ENCODE measurements around the gene MAD1L1. TPM values are rescaled to one million over a fixed set of nuclear protein-coding genes. Genes with fewer than 3 reads are reported as not detected.

The MAD1L1 gene
- total and polyA plus RNA-seq, 2 of the 13 experiments (the other 11 are each of a cell fraction or from before 2014, with no cell fraction given): 17.4 to 64.7 TPM

DNA sequence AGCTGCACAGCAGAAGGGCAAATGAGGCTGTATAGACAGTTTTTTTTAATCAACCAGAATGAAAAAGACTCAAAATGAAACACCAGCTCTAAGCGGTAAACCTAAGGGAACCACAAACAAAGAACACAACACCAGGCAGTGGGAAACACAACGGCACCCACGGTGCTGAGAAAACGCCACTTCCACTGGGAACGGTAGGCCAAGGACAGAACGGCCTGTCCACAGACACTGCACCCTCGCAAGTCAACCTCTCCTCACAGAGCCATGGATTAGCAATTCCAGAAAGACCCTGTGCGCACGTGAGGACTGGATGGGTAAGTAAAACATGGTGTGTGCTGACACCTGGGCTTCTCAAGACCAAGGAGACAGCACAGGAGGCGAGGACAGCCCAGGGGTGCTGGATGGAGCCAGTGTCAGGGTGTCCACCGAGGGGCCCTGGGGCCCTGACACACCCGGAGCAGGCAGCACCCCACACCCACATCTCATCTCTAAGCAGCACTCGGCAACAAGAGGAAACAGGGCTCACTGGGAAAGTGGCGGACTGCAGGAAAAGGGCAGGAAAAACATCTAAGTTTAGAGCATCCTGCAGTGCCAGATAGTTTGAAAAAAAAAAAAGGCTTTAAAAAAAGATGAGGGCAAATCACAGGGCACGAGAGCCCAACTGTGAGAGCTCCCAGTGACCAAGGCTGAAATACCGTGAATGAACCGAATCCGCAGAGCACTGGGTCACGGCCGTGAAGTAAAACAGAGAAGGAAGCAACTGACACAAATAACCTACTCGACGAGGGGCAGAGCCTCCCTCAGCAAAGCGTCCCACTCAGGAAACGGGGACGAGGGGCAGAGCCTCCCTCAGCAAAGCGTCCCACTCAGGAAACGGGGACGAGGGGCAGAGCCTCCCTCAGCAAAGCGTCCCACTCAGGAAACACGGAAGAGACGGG is 120.2 kb downstream of the MAD1L1 start:
- in situ Hi-C loops (cut with HindIII; ENCODE audit: extremely low pct_ligation_motif_present, low pct_unique_long_range_greater_than_20kb) (no loop called here), intact Hi-C loops (cut with micrococcal nuclease; ENCODE audit: unreplicated experiment) (no loop called here)
- no peak for ATAC-seq
- ChIA-PET POLR2A (no interaction called here), CTCF (ENCODE audit: low intra/inter-chr PET ratio, low total read pairs) (no interaction called here)
- DNase-seq (ENCODE audit: low spot score): no peak
- Histone ChIP-seq H3K27ac (ENCODE audit: extremely low read length, insufficient read depth, low read length) (no peak overlapping the region), H3K36me3 (replicated peaks in 1 of 2; ENCODE audit: control insufficient read depth in 1 of 2, insufficient read depth in 2 of 2, low read length in 2 of 2) (peaks cover 0 to 5% of the 10 kb centered on the region in 2 experiments; a peak in 3 of 5 replicates), H3K4me2 (ENCODE audit: low read depth, low read length) (no peak overlapping the region), H2AFZ (ENCODE audit: low read length) (no peak overlapping the region), H3K4me3 (replicated peaks in 1 of 3; ENCODE audit: insufficient read depth in 1 of 3, low read depth in 2 of 3, low read length in 3 of 3) (no peak overlapping the region), H3K4me1 (ENCODE audit: insufficient read depth, low read length) (peaks cover 67% of the 10 kb centered on the region), H3K79me2 (ENCODE audit: insufficient read depth, low read length) (peaks cover 6% of the 10 kb centered on the region), H3K27me3 (ENCODE audit: control insufficient read depth in 1 of 2, insufficient read depth in 2 of 2, low read length in 2 of 2) (no peaks in the 10 kb centered on the region), H3K9me3 (ENCODE audit: low read length) (no peaks in the 10 kb centered on the region), H4K20me1 (ENCODE audit: insufficient read depth, low read length) (no peaks in the 10 kb centered on the region), H3K9ac (ENCODE audit: insufficient read depth, low read depth, low read length) (no peak overlapping the region)
- FAIRE-seq: no peak
- 97% methylated on average over 31 of the region's 31 CpGs for WGBS (ENCODE audit: low lambda C conversion rate)
- no TSS peak for BruUV-seq (replicated peaks)
- peak; percentile 27 for TF ChIP-seq IKZF4 (CRISPR knock-in tag; IDR thresholded peaks at IDR 0.05; ENCODE audit: borderline replicate concordance, low read depth, not compliant biosample characterization)
- no peak for TF ChIP-seq IRF2 (CRISPR knock-in tag; IDR thresholded peaks at IDR 0.05)

DNA sequence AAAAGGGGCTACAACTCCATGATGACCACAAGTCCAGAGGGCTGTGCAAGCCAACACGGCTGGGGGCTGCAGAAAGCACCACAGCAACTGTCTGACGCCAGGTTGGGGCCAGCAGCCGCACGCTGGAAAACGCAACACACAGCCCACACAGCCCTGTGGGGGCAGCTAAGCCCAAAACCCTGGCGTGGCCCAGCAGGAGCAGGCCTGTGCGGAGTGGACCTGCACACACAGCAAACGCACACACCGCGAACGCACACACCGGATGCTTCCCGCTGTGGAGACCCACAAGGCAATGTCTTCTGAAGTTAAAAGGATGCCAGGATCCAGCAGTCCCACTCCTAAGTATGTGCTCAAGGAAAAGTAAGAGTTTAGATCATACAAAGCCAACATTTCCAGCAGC is 121.2 kb downstream of the MAD1L1 start:
- 89% methylated on average over 10 of the region's 13 CpGs for WGBS (ENCODE audit: low lambda C conversion rate)
- intact Hi-C loops (cut with micrococcal nuclease; ENCODE audit: unreplicated experiment): no loop called here
- TF ChIP-seq ZC3H13 (CRISPR knock-in tag; IDR thresholded peaks at IDR 0.05) (0 out of 2 replicates have a peak, but pooled peaks have one; percentile 70), ZNF562 (CRISPR knock-in tag; IDR thresholded peaks at IDR 0.05; ENCODE audit: borderline replicate concordance) (no peak), RBFOX2 (IDR thresholded peaks at IDR 0.05; ENCODE audit: low read depth, low read length) (peak; percentile 18; the same call in 1 of the 2 replicates)
- TF ChIP-seq, protein P1, sequence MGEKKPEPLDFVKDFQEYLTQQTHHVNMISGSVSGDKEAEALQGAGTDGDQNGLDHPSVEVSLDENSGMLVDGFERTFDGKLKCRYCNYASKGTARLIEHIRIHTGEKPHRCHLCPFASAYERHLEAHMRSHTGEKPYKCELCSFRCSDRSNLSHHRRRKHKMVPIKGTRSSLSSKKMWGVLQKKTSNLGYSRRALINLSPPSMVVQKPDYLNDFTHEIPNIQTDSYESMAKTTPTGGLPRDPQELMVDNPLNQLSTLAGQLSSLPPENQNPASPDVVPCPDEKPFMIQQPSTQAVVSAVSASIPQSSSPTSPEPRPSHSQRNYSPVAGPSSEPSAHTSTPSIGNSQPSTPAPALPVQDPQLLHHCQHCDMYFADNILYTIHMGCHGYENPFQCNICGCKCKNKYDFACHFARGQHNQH (CRISPR knock-in tag; IDR thresholded peaks at IDR 0.05): no peak
- TF ChIP-seq, protein P2, sequence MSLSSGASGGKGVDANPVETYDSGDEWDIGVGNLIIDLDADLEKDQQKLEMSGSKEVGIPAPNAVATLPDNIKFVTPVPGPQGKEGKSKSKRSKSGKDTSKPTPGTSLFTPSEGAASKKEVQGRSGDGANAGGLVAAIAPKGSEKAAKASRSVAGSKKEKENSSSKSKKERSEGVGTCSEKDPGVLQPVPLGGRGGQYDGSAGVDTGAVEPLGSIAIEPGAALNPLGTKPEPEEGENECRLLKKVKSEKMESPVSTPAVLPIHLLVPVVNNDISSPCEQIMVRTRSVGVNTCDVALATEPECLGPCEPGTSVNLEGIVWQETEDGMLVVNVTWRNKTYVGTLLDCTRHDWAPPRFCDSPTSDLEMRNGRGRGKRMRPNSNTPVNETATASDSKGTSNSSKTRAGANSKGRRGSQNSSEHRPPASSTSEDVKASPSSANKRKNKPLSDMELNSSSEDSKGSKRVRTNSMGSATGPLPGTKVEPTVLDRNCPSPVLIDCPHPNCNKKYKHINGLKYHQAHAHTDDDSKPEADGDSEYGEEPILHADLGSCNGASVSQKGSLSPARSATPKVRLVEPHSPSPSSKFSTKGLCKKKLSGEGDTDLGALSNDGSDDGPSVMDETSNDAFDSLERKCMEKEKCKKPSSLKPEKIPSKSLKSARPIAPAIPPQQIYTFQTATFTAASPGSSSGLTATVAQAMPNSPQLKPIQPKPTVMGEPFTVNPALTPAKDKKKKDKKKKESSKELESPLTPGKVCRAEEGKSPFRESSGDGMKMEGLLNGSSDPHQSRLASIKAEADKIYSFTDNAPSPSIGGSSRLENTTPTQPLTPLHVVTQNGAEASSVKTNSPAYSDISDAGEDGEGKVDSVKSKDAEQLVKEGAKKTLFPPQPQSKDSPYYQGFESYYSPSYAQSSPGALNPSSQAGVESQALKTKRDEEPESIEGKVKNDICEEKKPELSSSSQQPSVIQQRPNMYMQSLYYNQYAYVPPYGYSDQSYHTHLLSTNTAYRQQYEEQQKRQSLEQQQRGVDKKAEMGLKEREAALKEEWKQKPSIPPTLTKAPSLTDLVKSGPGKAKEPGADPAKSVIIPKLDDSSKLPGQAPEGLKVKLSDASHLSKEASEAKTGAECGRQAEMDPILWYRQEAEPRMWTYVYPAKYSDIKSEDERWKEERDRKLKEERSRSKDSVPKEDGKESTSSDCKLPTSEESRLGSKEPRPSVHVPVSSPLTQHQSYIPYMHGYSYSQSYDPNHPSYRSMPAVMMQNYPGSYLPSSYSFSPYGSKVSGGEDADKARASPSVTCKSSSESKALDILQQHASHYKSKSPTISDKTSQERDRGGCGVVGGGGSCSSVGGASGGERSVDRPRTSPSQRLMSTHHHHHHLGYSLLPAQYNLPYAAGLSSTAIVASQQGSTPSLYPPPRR (CRISPR knock-in tag; IDR thresholded peaks at IDR 0.05; ENCODE audit: borderline replicate concordance): no peak

More for the DNA sequence above, 121.2 kb downstream of the MAD1L1 start:
- DNase-seq (ENCODE audit: low spot score): no peak
- no peak for FAIRE-seq
- Histone ChIP-seq H3K4me3 (replicated peaks in 1 of 3; ENCODE audit: insufficient read depth in 1 of 3, low read depth in 2 of 3, low read length in 3 of 3) (peak overlapping the region in 1 of 3 experiments; percentile 31; a peak in 1 of 6 replicates), H3K4me1 (ENCODE audit: insufficient read depth, low read length) (peaks cover 58% of the 10 kb centered on the region), H3K79me2 (ENCODE audit: insufficient read depth, low read length) (peaks cover 6% of the 10 kb centered on the region), H3K27me3 (ENCODE audit: control insufficient read depth in 1 of 2, insufficient read depth in 2 of 2, low read length in 2 of 2) (no peaks in the 10 kb centered on the region), H4K20me1 (ENCODE audit: insufficient read depth, low read length) (no peaks in the 10 kb centered on the region), H3K4me2 (ENCODE audit: low read depth, low read length) (peak overlapping the region; percentile 63), H3K9me3 (ENCODE audit: low read length) (no peaks in the 10 kb centered on the region), H2AFZ (ENCODE audit: low read length) (no peak overlapping the region), H3K9ac (ENCODE audit: insufficient read depth, low read depth, low read length) (peak overlapping the region; percentile 64), H3K27ac (ENCODE audit: extremely low read length, insufficient read depth, low read length) (peak overlapping the region; percentile 92), H3K36me3 (replicated peaks in 1 of 2; ENCODE audit: control insufficient read depth in 1 of 2, insufficient read depth in 2 of 2, low read length in 2 of 2) (peaks cover 0 to 6% of the 10 kb centered on the region in 2 experiments; a peak in 3 of 5 replicates)
- POLR2A ChIA-PET: interaction anchor here (0.6 to 1.3 kb wide), 3 partner anchors 38 to 292 kb away, joined by 3 read pairs; partner anchors contain the start of gene CHST12
- ATAC-seq: peak; percentile 20
- CTCF ChIA-PET (ENCODE audit: low intra/inter-chr PET ratio, low total read pairs): no interaction called here
- in situ Hi-C loops (cut with HindIII; ENCODE audit: extremely low pct_ligation_motif_present, low pct_unique_long_range_greater_than_20kb): no loop called here
- BruUV-seq (replicated peaks): TSS peak; percentile 71

Data from HepG2 (cell line).